Stimulated activated CD4-positive, alpha-beta T cell treated with anti-CD3 and anti-CD28 coated beads, Interleukin-1b, Interleukin-23, amount 100 ng/mL, for 4 hours (primary cell): ENCODE results near the gene INAFM1.
"Not testable (repeated sequence)": the region's sequence is repeated elsewhere in the genome, so short reads cannot be mapped to it uniquely, and the experiment has no call there.

Source experiments
- DNase-seq, 2 donors: peaks; one replicate each; pipeline ENCODE4 v3.0.0-alpha.2; 2020; ENCODE audit warnings: low read depth in 2 of 2

The INAFM1 gene

GRCh38 chr19:47267350-47267759 is 7.3 kb upstream of the INAFM1 start:
- DNase-seq: no peak

- no peak for DNase-seq
Observed at GRCh38 chr19:47268028-47268427, 6.7 kb upstream of the INAFM1 start.

GRCh38 chr19:47269596-47269995 is 5.1 kb upstream of the INAFM1 start:
- no peak for DNase-seq

GRCh38 chr19:47270408-47270807 is 4.3 kb upstream of the INAFM1 start:
- DNase-seq: no peak

- no peak for DNase-seq
Observed at GRCh38 chr19:47271949-47272348, 2.7 kb upstream of the INAFM1 start.

GRCh38 chr19:47272448-47273312 is 2.0 kb upstream of the INAFM1 start:
- DNase-seq: peak in 1 of 2 donors; percentile 51

GRCh38 chr19:47273313-47274070 is 1.2 kb upstream of the INAFM1 start:
- DNase-seq: peak; percentile 81

- no peak for DNase-seq
Observed at GRCh38 chr19:47274891-47275761, 441 bp downstream of the INAFM1 start.

GRCh38 chr19:47275791-47276461 is 1.2 kb downstream of the INAFM1 start:
- no peak for DNase-seq

- not testable (repeated sequence) for DNase-seq
Observed at GRCh38 chr19:47276513-47276912, 1.8 kb downstream of the INAFM1 start.

GRCh38 chr19:47280183-47280797 is 5.6 kb downstream of the INAFM1 start:
- DNase-seq: peak; percentile 46

- no peak for DNase-seq
Observed at GRCh38 chr19:47283405-47284059, 8.8 kb downstream of the INAFM1 start.

- peak in 1 of 2 donors; percentile 67 for DNase-seq
Observed at GRCh38 chr19:47284324-47284899, 9.7 kb downstream of the INAFM1 start.

GRCh38 chr19:47296036-47296435 is 21.4 kb downstream of the INAFM1 start:
- peak; percentile 40 to 80 for DNase-seq

GRCh38 chr19:47300867-47301266 is 26.2 kb downstream of the INAFM1 start:
- DNase-seq: not testable (repeated sequence)

- DNase-seq: no peak
Observed at GRCh38 chr19:47302249-47302648, 27.6 kb downstream of the INAFM1 start.

GRCh38 chr19:47303966-47304365 is 29.3 kb downstream of the INAFM1 start:
- DNase-seq: no peak

GRCh38 chr19:47305309-47305751 is 30.6 kb downstream of the INAFM1 start:
- DNase-seq: peak; percentile 43 to 50

GRCh38 chr19:47306303-47306702 is 31.6 kb downstream of the INAFM1 start:
- no peak for DNase-seq

- DNase-seq: no peak
Observed at GRCh38 chr19:47309038-47309437, 34.4 kb downstream of the INAFM1 start.
